ENCODE measurements around the gene GRK6. TPM values are rescaled to one million over a fixed set of nuclear protein-coding genes. Genes with fewer than 3 reads are reported as not detected.

Gene GRK6
- total and polyA plus RNA-seq, 9 of the 15 experiments (the other 6 are each of a cell fraction or from before 2014, with no cell fraction given): 0.63 to 122 (median 44.5) TPM

- TF ChIP-seq DEAF1 (CRISPR knock-in tag; IDR thresholded peaks at IDR 0.05) (no peak), FOSL1 (tag; conservative IDR thresholded peaks at IDR 0.05) (no peak), ESRRA (IDR thresholded peaks at IDR 0.05; ENCODE audit: borderline replicate concordance, low read depth) (peak; percentile 36; the same call in 1 of the 2 replicates), GTF2F1 (IDR thresholded peaks at IDR 0.05; ENCODE audit: low read depth, low read length) (no peak), XRCC5 (IDR thresholded peaks at IDR 0.05; ENCODE audit: low read depth, low read length) (no peak; the same call in 1 of the 2 replicates), ZNF165 (CRISPR knock-in tag; IDR thresholded peaks at IDR 0.05; ENCODE audit: borderline replicate concordance) (no peak), NFATC3 (IDR thresholded peaks at IDR 0.05) (no peak), KDM1A (IDR thresholded peaks at IDR 0.05) (peak; percentile 83 to 88), RERE (CRISPR knock-in tag; IDR thresholded peaks at IDR 0.05; ENCODE audit: borderline replicate concordance) (no peak), ZNF232 (CRISPR knock-in tag; IDR thresholded peaks at IDR 0.05) (no peak), USF1 (CRISPR knock-in tag; IDR thresholded peaks at IDR 0.05) (peak; percentile 49; the same call in 1 of the 2 replicates), E4F1 (CRISPR knock-in tag; IDR thresholded peaks at IDR 0.05; ENCODE audit: borderline replicate concordance) (no peak), MBD1 (CRISPR knock-in tag; IDR thresholded peaks at IDR 0.05) (no peak), SREBF1 (IDR thresholded peaks at IDR 0.05; ENCODE audit: borderline replicate concordance, low read depth, low read length) (no peak), HDAC2 (IDR thresholded peaks at IDR 0.05) (peak; percentile 89)
These were observed 30.7 kb downstream of the GRK6 start (continued) for GRCh38 chr5:177456976-177457851.

All from K562 (cell line).